ENCODE results near the gene PMVK. TPM values are rescaled to one million over a fixed set of nuclear protein-coding genes. Genes with fewer than 3 reads are reported as not detected.

Gene PMVK
- total RNA-seq, 1 experiment from 2014 or later = 77.6 TPM

DNA sequence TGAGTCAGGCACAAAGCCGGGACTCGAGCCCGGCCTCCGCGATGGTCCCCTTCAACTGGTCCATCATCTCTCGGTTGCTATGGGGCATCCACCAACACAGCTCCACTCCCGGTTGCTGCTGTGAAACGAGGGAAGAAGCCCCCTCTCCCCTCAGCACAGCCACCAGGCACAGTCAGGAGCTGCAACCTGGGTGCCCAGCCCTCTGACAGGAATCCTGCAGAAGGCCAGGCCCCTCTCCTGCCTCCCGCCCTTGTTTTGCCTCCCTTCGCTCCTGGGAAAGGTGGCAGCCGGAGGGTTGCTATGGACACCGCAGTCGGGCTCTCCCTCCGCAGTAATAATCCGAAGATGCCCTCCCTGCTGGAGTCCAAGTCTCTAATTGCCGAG lies 57.5 kb downstream of the PMVK start:
- H3K9me3 ChIP-seq = no peaks in the 10 kb centered on the region
- H3K36me3 ChIP-seq = no peaks in the 10 kb centered on the region
- DNase-seq = no peak
- no peaks in the 10 kb centered on the region for H3K27me3 ChIP-seq
- H3K4me3 ChIP-seq = no peak overlapping the region

DNA sequence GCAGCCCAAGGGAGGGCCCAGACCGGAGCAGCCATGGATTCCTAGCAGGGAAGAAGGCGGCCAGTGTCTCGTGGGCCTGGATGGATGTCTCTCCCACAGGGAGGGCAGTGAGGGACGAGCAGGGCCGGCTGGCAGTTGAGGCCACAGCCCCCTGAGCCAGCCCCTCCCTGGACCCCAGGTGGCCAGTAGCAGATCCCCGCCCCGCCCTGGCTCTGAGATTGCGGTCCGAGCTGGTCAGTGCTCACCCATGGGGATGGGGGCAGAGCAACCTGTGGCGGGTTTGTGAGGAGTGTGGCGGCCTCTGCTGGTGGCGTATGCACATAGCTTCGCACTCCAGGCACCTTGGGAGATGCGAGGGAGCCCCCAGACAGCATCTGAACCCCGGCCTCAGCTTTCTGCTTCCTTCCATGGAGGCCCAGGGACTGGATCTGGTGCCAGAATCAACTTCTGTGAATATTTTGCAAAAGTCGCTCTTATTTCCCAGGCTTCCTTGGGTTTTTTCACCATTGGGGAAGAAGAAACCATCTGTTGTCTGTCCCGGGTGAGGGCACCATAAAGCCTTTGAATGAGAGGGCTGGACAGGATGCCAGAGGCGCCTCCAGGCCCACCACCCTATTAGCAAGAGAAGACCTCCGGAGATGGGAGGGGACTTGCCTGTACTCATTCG lies 58.0 kb downstream of the PMVK start:
- Histone ChIP-seq H3K36me3 (no peaks in the 10 kb centered on the region), H3K27me3 (no peaks in the 10 kb centered on the region), H3K4me3 (no peak overlapping the region), H3K9me3 (no peaks in the 10 kb centered on the region)
- DNase-seq = peak; percentile 74

DNA sequence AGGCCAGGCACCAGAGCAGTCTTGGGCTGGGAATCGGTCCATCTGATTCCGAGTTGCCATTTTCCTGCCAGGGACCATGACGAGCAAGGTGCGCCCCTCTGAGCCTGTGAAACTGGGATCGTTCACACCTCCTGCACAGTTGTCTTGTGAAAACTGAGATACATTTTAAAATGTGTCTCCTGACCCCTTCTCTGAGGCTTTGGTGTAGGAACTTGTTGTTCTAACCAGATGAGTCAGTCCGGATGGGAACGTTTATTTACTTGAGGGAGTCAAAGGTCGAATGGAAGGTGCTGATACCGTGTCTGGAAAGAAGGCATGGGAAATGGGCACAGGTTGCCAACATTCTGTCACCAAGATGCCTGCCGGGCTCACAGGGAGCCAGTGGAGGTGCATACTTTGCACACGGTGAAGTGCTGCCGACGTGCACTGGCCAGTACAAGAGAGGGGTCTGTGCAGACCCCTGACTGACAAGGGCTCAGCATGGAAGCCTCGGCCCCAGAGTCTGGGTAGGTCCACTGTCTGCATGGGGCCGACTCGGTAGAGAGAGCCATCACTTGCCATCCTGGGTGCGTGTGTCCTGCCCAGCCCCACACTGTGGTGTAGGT lies 59.0 kb downstream of the PMVK start:
- Histone ChIP-seq H3K27me3 (no peaks in the 10 kb centered on the region), H3K9me3 (no peaks in the 10 kb centered on the region), H3K4me3 (no peak overlapping the region), H3K36me3 (no peaks in the 10 kb centered on the region)
- DNase-seq = no peak

DNA sequence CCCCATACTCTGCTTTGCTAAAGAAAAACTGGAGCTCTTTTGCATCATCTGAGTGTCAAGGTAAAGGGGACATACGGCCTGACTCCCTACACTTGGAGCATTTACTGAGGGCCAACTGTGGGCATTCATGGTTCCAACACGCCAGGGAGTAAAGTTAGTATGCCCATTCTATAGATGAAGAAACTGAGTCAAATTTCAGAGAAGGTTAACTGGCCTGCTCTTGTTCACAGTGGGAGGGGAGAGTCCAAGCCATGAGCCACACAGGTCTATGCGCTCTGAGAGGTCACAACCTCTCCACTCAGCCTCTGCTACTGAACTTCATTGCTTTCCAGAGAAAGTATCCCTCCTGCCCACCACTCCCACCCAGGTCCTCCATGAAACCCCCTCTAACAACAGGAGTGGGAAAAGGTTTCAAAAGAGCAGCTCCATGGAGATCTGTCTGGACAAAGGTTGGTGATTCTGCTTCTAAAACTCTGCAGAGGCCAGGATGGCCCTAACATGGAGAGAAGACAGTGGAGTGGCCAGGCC lies 59.6 kb downstream of the PMVK start:
- H3K4me3 ChIP-seq = no peak overlapping the region
- H3K9me3 ChIP-seq = no peaks in the 10 kb centered on the region
- no peaks in the 10 kb centered on the region for H3K27me3 ChIP-seq
- H3K36me3 ChIP-seq = no peaks in the 10 kb centered on the region
- DNase-seq = no peak

Other genes starting within 250 kb of the PMVK start
- 1.6 TPM in 1 of 2 replicates, not detected in the other for gene KCNN3, start 66.4 kb downstream of the PMVK start, total RNA-seq (2014; rRNA removed; shearing (Covaris generic); ENCODE audit: low replicate concordance)
- gene PBXIP1, start 19.4 kb upstream of the PMVK start, total RNA-seq (2014; rRNA removed; shearing (Covaris generic); ENCODE audit: low replicate concordance) = 6.9 and 16.0 TPM in 2 replicates
- 10.3 and 16.2 TPM in 2 replicates for gene PYGO2, start 25.1 kb upstream of the PMVK start, total RNA-seq (2014; rRNA removed; shearing (Covaris generic); ENCODE audit: low replicate concordance)
- 140 and 175 TPM in 2 replicates for gene SHC1, start 34.0 kb upstream of the PMVK start, total RNA-seq (2014; rRNA removed; shearing (Covaris generic); ENCODE audit: low replicate concordance)
- gene CKS1B, start 38.0 kb upstream of the PMVK start, total RNA-seq (2014; rRNA removed; shearing (Covaris generic); ENCODE audit: low replicate concordance) = 124 and 222 TPM in 2 replicates
- 39.6 and 49.6 TPM in 2 replicates for gene FLAD1, start 46.6 kb upstream of the PMVK start, total RNA-seq (2014; rRNA removed; shearing (Covaris generic); ENCODE audit: low replicate concordance)
- gene LENEP, start 56.9 kb upstream of the PMVK start, total RNA-seq (2014; rRNA removed; shearing (Covaris generic); ENCODE audit: low replicate concordance) = not detected in 2 replicates
- 25.7 and 60.5 TPM in 2 replicates for gene ZBTB7B, start 66.1 kb upstream of the PMVK start, total RNA-seq (2014; rRNA removed; shearing (Covaris generic); ENCODE audit: low replicate concordance)
- gene DCST2, start 97.1 kb upstream of the PMVK start, total RNA-seq (2014; rRNA removed; shearing (Covaris generic); ENCODE audit: low replicate concordance) = not detected in 2 replicates
- not detected in 2 replicates for gene DCST1, start 97.1 kb upstream of the PMVK start, total RNA-seq (2014; rRNA removed; shearing (Covaris generic); ENCODE audit: low replicate concordance)
- 189 and 285 TPM in 2 replicates for gene ADAM15, start 114.6 kb upstream of the PMVK start, total RNA-seq (2014; rRNA removed; shearing (Covaris generic); ENCODE audit: low replicate concordance)
- gene EFNA4, start 127.0 kb upstream of the PMVK start, total RNA-seq (2014; rRNA removed; shearing (Covaris generic); ENCODE audit: low replicate concordance) = 12.0 and 13.0 TPM in 2 replicates
- 0.64 and 3.0 TPM in 2 replicates for gene EFNA3, start 142.1 kb upstream of the PMVK start, total RNA-seq (2014; rRNA removed; shearing (Covaris generic); ENCODE audit: low replicate concordance)
- gene EFNA1, start 191.2 kb upstream of the PMVK start, total RNA-seq (2014; rRNA removed; shearing (Covaris generic); ENCODE audit: low replicate concordance) = 0.37 and 4.1 TPM in 2 replicates
- 25.9 and 56.9 TPM in 2 replicates for gene SLC50A1, start 199.1 kb upstream of the PMVK start, total RNA-seq (2014; rRNA removed; shearing (Covaris generic); ENCODE audit: low replicate concordance)
- gene DPM3, start 203.8 kb upstream of the PMVK start, total RNA-seq (2014; rRNA removed; shearing (Covaris generic); ENCODE audit: low replicate concordance) = 48.9 TPM in 1 of 2 replicates, not detected in the other
- 220 and 236 TPM in 2 replicates for gene KRTCAP2, start 236.6 kb upstream of the PMVK start, total RNA-seq (2014; rRNA removed; shearing (Covaris generic); ENCODE audit: low replicate concordance)
- gene TRIM46, start 237.1 kb upstream of the PMVK start, total RNA-seq (2014; rRNA removed; shearing (Covaris generic); ENCODE audit: low replicate concordance) = not detected in 2 replicates